ENCODE results near the gene SLC28A3.

SLC28A3 gene

DNA sequence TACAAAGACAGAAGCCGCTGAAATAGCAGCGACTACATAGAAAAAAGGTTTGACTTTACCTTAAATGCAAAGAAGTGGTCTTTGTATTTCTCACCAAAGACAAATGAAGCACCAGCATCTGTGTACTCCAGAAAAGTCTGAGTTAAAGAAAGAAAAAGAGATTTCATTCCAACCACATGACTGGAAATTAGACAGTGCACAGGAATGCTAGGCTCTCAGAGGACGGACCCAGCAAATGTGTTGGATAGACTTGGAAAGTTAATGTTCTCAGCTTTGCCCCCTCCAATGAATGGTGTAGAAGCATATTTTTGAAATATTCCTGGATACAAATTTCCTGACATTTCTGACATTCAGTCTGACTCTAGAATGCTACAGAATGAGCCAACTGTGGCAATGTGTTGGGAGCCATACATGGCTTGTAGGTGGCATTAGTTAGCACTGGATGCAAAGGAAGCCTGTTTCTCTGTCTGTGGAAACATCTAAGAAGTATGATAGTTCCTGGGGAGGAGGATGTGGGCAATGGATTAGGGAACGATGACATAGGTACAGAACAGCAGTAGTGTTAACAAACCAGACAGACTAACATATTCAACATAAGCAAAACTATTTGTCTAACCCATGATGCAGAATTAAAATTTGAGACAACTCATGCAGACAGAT, 43.3 kb downstream of the SLC28A3 start:
- no peak for DNase-seq (ENCODE audit: low read depth)

DNA sequence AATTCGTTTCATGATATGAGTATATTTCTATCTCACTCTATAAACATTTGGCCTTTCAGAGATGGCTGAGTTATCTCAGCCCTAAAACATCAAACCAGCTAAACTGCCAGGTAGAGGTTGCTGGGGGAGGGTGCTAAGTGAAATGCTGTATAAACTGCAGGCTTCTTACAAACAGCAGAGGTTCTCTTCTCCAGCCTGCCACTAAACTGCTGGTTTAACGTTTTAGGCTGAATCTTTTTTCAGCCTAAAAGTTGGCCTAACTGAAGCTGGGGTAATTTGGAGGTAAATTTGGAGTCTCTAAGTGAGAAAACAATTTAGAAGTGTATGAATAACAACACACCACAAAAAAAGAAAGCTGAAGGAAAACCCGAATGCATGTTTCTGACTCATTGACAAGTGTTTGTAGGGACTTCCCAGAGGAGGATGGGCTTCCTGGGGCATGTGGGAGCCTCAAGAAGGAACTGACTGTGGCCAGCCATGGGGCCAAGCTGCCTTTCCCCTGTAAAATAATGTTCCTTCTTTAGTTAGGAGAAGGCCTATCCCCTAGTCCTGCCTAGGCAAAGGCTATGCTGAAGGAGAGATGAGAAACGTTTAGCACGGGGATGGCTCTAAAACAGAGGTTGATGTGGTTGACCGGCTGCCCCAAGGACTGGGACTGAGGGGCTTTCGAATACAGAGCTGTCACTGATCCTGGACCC, 44.3 kb downstream of the SLC28A3 start:
- peak; percentile 13 for DNase-seq (ENCODE audit: low read depth)

DNA sequence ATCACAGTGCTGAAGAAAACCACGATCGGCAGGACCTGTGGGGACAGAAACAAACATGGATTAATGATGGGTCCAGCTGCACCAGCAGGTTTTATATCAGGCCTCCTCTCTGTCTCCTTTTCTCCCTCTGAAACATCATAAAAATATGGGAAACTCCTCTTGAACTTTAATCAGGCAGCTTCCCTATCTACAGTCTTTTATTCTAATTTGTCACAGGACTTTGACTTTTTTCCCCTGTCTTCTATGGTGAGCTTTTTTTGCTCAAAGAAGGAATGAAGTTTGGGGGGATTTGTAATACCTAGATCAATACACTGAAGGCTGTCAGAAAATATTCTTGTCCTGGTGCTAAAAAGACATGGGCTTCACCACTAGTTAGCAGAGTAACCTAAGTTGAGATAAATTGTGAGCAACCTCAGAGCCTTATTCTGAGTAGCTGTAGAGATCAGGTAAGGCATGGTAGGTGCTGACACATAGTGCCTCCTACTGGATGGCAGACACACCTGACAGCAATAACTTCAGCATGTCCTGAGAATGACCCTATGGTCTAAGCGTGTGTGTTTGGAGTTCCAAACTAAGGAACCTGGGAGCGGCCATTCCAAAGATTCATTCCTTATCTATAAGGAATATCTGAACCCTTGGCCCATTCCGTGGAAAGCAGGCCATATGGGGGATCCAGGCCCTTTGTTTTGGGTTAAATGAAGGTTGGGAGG, 46.2 kb downstream of the SLC28A3 start:
- no peak for DNase-seq (ENCODE audit: low read depth)

DNA sequence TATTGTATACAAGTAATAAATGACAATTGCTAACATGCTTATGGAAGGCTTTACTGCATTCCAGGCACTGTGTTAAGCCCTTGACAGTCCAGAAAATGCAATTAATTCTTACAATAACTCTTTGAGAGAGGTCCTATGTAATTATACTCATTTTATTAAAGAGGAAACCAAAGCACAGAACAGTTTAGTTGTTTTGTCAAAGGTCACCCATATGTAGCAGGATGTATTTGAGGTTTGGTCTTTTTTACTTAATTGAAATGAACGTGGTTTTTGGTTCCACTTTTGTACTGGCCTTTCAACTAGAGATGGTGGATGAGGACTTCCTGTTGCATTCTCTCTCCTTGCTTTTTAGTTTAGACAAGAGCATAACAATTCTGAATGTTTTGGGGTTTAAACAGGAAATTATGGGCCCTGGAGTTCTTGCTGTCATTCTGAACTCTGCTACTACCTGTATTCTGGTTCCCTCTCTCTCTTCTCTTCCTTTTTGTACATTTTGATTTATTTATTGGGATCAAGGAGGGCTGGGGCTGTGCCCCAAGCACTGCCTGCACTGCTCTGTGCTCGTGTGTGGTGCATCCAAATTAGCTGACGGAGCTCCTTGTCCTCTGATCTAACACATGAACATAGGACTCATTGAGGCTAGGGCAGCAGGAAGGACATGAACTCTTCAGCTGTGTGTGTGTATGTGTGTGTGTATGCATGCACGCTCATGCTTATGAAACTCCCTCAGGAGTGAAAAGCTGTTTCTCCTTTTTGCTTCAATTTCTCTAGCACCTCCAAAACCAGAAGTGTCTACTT, 47.4 kb downstream of the SLC28A3 start:
- DNase-seq (ENCODE audit: low read depth), result no peak

DNA sequence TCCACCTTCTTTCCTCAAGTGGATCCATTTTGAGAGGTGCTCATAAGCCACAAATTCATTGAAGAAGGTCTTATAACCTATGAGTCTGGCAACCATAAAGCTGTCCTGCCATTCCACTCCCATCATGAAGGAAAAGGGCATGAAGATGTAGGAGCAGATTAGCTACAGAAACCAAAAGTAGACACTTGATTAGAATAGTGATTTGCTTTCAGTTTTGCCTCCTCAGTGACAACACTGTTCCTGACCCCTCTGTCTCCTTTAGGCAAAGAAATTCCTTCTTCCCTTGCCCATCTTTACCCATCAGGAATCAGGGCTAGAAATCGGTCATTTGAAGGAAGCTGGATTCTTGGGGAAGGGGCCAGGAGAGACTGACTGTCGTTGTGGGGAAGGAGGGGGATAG, 55.2 kb downstream of the SLC28A3 start:
- DNase-seq (ENCODE audit: low read depth), result no peak

DNA sequence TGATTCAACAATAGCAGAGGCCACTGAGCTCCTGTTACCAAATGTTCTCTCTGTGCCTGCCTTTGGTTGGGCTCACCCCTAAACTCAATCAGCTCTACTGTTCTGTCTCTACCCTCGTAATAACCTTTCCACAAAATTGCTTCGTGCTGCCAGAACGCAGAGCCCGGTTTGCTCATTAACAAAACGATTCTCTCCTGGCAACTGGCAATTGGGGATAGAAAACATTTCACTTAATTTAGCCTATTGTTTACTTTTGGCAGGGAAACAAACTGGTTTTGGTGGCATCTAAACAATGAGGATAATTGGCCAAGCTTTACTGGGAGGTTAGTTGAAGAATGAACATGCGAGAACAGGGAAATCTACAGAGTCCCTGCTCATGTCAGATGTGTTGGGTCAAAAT, 56.6 kb downstream of the SLC28A3 start:
- no peak for DNase-seq (ENCODE audit: low read depth)

DNA sequence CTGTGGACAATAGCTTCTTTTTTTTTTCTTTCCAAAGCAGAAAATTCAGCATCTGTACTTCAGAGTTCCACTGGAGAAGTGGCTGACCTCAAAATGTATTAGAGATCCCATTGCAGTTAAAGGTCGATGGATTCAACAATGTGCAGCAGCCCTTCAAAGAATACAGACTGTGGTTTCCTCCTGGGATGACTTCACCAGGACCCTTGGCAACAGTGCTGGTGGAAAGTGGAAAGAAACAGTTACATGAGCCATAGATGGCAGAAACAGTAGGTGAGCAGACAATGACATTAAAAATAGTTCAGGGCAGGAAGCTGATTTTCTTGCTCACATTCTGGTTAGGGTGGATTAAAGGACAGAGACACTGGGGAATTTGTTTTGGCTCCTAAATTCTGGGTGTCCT, 62.4 kb downstream of the SLC28A3 start:
- DNase-seq (ENCODE audit: low read depth), result no peak

DNA sequence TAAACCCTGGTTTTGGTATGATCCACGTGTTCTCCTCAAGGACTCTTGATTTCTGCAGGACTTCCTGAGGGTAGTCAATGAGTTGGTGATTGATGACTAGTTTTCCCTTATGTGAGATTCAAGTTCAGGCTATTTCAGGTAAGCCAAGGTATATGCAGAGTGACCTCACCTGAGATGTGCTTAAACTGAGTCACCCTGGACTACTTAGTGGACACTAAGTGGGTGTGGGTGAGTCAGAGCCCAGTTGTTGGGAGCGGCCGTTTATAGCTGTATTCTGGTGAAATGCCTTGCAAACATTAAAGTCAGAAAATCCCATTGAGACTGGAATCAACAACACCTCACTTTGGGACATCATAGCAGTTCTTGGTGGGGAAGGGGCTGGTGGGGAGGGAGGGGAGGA, 62.9 kb downstream of the SLC28A3 start:
- no peak for DNase-seq (ENCODE audit: low read depth)

DNA sequence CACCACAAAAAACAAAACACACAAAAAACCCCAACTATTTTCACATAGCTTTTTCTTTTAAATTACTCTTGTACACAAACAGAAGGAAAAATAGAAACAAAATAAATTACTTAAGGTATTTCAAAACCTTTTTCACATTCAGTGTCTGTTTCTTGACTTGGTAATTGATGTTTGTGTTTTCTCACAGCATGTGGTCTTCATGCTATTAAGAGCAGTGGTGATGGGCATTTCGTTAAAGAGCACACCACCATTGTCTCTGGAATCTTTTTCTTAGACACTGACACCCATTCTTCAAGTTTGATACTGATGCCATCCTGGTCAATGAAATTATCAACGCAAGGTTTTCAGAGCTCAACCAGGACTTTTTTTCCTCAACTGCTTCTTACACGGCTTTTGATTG, 63.8 kb downstream of the SLC28A3 start:
- DNase-seq (ENCODE audit: low read depth), result no peak

DNA sequence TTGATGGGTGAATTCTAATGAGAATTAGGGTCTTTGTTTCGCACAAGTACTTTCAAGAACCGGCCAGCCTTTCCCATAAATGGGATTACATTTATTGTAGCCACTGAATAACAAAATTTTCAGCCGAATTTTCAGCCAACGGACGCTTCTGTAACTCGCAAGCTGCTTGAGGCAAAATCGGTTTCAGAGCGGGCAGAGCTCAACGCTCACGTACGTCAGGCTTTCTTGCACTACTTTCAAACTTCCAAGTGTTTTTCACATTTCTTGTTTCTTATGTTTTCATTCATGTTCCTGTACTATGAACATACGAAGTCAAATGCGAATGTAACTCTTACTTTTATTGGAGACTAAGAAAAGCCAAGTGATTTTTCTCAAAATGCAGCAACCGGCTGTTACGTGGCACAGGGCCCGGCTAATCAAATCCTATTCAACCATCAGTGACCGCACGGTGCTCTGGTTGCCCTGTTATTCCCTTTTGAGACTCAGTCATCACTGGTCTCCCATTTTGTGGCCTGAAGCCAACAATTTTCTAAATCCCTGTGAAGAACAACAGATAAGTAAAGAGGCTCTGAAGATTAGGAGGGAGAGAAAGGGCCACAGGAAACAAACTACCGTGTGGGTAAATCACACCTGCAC, 68.5 kb downstream of the SLC28A3 start:
- DNase-seq (ENCODE audit: low read depth), result no peak

DNA sequence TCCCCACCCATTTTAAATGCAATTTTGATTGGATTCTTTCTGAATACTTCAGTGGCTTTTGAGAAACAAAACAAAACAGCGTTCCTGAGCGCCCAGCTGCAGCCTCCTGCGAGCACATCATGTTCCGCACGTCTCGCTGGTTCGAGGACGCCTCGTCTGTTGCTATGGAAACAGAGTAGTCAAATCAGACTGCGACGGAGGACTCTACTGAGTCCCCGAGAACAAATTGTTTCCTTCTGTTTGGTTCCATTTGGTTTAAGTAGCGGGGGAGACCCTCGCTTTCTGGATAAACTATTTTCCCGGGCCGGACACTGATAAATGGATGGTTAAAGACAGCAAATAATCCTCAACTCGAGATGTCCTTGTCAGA, 69.0 kb downstream of the SLC28A3 start:
- no peak for DNase-seq (ENCODE audit: low read depth)

DNA sequence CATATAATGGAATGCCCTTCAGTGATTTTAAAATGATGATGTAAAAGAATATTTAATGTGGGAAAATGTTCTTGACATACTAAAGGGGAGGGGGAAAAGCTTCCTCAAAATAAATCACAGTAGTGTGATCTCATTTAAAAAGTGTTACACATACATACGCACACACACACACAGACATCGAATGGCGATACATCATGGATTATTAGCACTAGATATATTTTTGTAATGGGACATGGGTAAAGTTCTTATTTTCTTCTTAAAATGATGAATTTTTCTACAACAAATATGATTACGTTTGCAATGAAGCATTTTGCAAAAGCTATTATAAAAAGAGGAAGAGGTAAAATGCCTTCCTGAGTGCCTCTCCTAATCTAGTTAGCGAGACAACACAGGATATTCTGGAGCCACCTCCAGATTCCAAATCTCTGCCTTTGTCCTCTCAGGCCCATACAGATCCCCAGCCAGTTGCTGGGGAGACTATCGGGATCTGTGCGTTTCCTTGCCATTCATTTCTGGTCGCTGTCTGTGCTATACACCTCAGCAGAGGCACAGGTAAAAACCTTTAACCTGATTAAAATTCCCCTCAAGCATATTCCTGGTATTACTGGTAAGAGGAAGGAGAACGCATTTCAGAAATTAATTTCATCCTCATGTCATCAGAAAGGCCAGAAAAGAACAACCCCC, 69.6 kb downstream of the SLC28A3 start:
- no peak for DNase-seq (ENCODE audit: low read depth)

DNA sequence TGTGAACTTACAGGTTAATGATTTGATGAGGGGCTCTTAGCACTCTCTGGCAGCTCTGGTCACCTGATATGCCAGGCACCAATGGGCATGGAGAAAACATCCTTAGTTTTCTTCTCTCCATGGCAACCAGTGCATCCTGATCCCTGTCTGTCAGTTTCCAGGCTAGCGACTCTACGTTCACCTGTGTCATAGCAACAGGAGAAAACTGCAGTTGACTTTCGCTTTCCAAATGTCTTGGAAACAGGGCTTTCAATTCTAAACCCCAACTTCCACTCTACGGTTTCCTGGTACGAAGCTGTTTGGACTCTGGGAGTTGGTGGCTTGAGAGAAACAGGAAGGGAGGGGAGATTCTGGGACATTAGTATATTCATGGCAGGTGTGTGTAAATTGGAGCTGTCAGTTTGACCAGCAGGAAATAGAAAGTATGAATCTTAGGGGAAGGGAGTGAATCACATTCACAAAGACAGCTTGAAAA, 74.4 kb downstream of the SLC28A3 start:
- no peak for DNase-seq (ENCODE audit: low read depth)

DNA sequence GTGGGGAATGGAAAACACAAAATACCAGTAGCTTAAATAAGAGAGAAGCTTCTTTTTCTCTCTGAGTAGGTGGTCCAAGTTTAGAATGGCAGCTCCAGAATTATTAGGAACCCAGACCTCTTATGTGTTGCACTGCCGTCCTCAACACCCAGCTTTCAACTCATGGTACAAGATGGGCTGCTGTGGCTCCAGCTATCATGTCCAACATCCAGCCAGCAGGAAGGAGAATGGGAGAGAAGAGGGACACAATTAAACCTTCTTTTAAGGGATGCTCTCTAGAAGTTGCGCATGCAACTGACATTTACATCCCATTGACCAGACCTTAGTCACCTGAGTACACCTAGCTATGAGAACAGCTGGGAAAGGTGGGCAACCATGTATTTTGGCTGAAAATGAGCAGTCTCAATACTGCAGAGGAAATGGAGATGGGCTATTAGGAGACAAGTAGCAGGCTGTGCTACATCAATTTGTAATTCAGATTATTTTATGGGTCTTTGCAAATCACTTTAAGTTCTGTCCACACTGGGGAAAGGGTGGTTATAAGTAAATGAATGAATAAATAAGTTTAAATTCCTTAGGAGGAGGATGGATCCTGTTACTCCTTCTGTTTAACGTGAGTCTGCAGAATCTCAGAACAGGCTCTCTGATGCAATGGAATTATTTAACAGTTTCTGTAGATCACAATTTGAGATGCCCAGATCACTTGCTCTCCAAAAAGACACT, 76.1 kb downstream of the SLC28A3 start:
- DNase-seq (ENCODE audit: low read depth), result no peak

DNA sequence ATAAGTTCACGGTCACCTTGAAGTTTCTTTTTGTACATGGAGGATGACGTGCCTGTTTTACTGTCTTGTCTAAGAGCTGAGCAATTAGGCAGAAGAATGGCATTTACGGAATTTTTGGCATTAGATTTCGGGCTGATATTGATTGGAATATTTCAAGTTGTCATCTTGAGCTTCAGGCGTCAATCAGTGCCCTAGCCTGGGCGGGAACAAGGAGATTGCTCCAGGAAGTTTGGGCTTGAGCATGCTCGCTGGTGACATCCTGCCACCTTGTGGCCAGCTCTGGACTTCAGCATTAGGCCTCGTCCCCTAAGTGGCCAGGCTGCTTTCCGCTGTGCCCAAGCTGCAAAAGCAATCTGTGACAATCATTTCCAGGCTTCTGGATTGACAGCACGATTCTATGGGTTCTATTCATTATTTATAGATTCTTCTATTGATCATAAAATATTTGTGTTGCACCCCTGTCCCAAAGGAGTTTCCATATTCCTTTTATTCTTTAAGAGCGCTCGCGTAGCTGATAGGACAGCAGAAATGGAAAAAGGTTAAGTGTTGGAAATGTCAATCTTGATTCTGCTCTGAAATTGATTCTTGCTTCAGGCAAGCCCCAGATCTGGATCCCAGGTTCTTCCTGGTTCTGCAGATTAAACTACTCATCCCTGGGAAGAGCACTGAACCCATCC, 79.3 kb downstream of the SLC28A3 start:
- DNase-seq (ENCODE audit: low read depth), result peak; percentile 9

DNA sequence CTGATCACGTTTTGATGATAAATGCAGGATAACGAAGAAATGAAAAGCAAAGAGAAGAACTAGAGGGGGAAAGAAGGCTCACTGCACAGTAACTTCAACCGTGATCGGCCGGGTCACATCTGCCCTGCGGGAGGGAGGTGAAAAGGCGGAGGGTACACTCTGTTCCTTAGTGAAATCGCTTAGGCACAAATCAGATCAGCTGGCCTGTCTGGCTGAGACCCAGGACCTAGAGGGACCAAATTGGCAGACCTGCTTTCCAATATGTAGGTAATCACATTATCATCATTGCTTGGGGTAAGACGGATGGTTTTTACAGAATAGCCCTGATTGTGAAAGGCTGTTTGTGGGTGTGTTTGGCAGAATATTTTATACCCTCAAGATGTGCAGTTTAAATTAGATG, 82.2 kb downstream of the SLC28A3 start:
- no peak for DNase-seq (ENCODE audit: low read depth)

DNA sequence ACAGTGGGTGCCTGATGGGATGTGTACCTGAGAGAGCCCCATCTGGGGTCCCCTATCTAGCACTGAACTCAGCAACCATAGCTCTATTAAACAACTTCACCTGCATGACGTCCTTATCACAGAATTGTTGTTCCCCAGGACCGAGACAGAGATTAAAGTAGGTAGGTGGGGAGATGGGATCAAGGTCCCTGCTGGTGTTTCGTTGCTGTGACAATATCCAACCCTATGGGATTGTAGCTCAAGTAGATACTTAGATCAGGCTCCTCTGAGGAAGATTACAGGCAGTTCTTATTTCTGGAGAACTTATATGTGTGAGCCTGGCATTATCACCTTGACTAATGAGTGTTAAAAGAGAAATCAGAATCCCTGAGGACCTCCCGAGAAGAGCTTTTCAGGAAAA, 84.9 kb downstream of the SLC28A3 start:
- DNase-seq (ENCODE audit: low read depth), result no peak

DNA sequence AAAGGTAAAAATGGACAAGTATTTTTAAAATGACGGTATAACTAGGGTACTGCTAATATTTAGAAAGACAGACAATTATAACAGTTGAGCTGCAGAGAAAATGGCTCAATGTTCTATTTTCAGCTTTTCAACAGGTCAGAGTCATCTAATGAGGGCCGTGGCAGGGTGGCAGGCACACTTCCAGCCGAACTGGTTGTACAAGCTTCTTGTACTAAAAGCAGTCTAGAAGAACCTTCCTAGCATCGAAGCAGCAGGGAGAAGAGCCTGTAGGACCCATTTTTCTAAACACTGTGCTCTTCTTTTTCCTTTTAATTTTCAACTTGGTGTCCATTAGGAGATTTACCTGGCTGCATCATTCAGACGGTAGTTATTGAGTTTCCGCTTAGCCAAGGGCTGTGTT, 85.6 kb downstream of the SLC28A3 start:
- DNase-seq (ENCODE audit: low read depth), result no peak

DNA sequence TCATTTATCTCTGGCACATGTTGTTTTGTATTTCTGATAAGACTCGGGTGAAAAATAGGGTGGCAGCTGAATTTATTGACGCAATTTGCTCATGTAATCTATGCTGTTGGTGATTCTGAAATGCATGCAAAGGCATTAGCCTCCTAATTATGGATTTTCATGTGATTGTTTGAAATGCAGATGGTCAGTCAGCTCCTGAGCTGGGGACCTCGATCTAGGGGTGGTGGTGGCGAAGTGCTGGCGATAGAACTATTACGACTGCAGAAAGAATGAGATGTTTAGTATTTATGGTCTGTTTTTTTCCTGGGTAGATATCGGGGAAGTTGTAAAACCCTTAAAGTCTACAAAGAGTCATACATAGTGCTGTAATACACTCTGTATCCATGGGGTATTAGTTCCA, 88.6 kb downstream of the SLC28A3 start:
- no peak for DNase-seq (ENCODE audit: low read depth)

DNA sequence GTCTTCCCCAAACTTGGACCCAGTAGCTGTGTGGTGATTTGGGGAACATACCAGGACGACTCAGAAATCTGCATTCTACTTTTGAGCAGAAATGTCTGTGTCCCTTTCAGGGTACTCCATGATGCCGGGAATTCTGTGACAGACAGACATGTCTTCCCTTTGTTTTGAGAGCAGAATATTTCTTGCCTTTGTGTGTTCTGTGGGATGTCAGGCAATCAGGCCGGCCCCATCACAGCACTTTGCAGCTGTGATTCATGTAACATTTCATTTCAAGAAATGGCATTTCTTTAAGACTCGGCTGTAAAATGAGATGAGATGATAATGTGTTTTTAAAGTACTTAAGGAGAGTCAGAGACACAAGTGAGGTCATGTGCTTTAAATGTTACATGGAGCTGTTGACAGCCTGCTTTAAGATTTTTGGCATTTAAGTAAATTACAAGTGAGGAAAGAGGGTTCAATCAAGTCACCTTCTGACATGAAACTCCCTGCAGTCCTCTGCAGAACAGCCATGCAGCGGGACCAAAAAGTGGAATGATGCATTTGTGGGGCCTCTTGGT, 98.7 kb downstream of the SLC28A3 start:
- no peak for DNase-seq (ENCODE audit: low read depth)
